ENCODE data around the gene HYI.
"Not testable (repeated sequence)": the region's sequence is repeated elsewhere in the genome, so short reads cannot be mapped to it uniquely, and the experiment has no call there.

HYI gene, protein sequence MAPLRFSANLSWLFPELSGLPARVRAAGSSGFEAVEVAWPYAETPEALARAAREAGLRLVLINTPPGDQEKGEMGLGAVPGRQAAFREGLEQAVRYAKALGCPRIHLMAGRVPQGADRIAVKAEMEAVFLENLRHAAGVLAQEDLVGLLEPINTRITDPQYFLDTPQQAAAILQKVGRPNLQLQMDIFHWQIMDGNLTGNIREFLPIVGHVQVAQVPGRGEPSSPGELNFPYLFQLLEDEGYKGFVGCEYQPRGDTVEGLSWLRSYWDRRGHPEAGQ

DNA sequence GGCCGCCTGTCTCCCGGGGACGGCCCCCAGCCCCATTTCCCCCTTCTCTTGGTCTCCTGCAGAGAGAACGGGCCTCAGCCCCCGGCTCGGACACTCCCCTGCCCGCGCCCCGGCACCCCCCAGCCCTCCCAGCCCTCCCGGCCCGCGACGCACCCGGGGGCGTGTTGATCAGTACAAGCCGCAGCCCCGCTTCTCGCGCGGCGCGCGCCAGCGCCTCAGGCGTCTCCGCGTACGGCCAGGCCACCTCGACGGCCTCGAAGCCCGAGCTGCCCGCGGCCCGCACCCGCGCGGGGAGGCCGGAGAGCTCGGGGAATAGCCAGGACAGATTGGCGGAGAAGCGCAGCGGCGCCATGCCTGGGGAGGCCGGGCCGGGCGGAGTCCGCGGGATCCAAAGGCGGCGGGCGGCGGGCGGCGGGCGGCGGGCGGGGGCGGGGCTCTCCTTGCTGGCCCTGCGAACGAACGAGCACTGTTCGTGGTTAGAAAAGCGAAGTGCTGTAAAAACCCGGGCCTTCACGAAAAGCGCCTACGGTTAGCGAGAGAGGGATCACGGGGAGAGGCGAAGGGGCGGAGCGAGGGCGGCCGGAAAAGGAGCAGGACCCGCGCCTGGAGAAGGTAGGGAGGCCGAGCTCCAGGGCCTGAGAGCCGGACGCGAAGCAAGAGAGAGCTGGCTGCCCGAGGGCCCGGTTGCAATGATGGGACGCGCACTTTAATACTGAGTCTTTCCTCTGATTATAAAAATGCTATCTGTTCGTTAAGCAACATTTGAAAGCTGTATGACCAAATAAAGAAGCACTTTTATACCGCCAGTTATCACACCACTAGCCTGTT, at the start of gene HYI:
Gene HYI (minus strand): TSS at position 490 of the 828 bp plus-strand sequence. CDS start 138 bp downstream, at position 352.
- FAIRE-seq, result no peak
- peak; percentile 82 for DNase-seq (ENCODE audit: insufficient read length, low spot score)

DNA sequence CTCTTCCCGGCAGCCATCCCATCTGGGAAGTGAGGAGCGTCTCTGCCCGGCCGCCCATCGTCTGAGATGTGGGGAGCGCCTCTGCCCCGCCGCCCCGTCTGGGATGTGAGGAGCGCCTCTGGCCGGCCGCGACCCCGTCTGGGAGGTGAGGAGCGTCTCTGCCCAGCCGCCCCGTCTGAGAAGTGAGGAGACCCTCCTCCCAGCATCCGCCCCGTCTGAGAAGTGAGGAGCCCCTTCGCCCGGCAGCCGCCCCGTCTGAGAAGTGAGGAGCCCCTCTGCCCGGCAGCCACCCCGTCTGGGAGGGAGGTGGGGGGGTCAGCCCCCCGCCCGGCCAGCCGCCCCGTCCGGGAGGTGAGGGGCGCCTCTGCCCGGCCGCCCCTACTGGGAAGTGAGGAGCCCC, 48.1 kb upstream of the HYI start:
- DNase-seq (ENCODE audit: insufficient read length, low spot score); FAIRE-seq: not testable (repeated sequence)

More for the DNA sequence above, at the start of gene HYI:
- peak; percentile 41; the same call in 1 of the 2 replicates for TF ChIP-seq POLR2A (IDR thresholded peaks at IDR 0.05; ENCODE audit: low read depth, low read length)

DNA sequence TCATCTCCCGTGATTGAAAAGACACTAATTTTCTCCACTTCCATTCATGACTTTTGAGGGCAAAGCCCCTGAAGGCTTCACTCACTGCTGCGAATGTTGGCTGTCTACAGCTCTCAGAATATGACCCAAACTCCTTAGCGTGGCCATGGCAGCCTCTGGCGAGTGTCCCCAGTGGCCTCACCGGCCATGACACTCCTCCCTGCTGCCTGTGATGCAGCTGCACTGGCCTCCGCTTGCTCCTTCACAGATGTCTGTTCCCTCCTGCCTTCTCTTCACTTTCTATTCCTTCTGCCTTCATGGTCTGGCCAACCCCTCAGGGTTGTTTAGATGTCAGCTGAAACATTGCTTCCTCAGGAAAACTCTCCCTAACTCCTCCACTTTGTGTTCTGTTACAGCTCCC, 46.2 kb upstream of the HYI start:
- FAIRE-seq (no peak), DNase-seq (ENCODE audit: insufficient read length, low spot score) (no peak)
- no peak for TF ChIP-seq POLR2A (IDR thresholded peaks at IDR 0.05; ENCODE audit: low read depth, low read length)

DNA sequence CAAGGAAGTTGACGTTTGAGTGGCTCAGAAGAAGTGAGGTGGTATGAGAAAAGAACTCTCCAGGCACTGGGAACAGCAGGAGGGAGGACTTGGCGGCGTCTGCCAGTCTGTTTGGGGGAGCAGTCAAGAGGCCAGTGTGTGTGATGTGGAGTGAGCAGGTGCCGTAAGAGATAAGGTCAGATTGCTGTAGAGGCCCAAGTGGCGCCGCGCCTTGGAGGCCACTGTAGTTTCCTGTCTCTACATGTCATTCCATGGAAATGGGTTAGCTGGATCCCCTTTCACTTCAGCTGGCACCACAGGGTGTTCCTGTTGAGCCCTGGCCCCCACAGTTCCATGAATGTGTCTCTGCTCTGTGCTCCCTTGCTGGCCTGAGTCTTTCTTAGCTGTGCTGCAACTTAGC, 41.5 kb upstream of the HYI start:
- no peak for TF ChIP-seq POLR2A (IDR thresholded peaks at IDR 0.05; ENCODE audit: low read depth, low read length)
- FAIRE-seq, result no peak
- no peak for DNase-seq (ENCODE audit: insufficient read length, low spot score)

DNA sequence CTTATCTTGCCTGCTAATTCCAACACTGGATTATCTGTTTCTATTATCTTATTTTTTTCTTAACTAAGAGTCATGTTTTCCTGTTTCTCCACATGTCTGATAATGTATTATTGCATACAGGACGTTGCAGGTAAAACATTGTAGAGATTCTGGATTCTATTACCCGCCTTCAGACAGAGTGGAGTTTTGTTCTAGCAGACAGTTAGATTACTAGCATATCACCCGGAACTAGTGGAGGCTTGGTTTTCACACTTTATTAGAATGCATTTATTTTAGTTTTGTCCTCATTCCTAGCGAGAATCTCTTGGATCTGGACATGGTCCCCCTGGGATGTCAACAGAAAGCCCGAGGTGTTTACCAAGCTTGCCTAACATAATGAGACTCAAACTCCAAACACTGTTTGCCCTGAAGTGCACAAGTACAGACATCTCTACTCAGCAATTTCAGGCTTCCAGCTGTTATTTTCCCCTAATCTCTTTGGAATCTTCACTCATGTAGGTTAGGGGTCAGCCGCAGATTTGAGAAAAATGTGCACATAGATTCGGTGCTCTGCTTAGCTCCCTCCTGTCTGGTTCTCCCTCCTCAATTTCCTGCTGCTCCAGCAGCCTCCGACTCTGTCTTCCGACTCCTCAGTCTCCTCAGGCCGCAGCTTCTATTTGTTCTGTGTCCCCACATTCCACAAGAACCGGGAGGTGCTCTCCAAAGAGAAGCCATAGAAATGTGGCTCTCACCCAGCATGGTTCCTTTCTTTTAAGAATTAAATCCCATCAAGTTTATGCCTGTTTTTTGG, 40.1 kb upstream of the HYI start:
- no peak for DNase-seq (ENCODE audit: insufficient read length, low spot score)
- TF ChIP-seq POLR2A (IDR thresholded peaks at IDR 0.05; ENCODE audit: low read depth, low read length), result no peak
- FAIRE-seq, result no peak

DNA sequence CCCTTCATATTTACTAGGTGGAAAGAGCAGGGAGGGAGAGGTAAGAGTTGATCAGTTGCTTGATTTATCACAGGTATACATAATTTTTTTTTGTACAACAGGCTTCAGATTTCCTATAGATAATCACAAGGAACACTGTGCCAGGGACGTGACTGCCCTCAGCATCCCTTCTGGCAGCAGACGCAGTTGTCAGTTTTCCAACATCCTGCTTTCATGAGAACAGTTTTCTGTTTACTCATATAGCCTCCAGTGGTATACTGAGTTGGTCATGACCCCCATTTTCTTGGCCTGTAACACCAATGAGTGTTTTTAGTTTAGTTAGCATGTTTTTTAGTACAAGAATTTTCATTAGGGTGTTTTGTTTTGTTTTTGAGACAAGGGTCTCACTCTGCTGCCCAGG, 39.1 kb upstream of the HYI start:
- DNase-seq (ENCODE audit: insufficient read length, low spot score), result no peak
- TF ChIP-seq POLR2A (IDR thresholded peaks at IDR 0.05; ENCODE audit: low read depth, low read length), result no peak
- FAIRE-seq, result no peak

DNA sequence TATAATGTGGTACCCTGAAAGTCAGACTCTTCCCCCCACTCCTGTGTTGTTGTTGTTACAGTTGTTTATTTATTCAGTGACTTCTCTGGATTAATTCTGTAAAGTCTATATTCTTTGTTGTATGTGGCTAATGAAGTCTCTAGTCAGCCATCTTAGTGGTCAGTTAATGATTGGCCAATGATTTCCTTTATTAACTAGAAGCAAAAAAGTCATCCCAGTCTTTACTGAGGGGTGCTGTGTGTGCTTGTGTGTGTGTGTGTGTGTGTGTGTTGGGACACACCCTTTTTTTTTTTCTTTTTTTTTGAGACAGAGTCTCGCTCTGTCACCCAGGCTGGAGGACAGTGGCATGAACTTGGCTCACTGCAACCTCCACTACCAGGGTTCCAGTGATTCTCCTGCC, 37.3 kb upstream of the HYI start:
- no peak for TF ChIP-seq POLR2A (IDR thresholded peaks at IDR 0.05; ENCODE audit: low read depth, low read length)
- no peak for FAIRE-seq
- DNase-seq (ENCODE audit: insufficient read length, low spot score), result no peak

DNA sequence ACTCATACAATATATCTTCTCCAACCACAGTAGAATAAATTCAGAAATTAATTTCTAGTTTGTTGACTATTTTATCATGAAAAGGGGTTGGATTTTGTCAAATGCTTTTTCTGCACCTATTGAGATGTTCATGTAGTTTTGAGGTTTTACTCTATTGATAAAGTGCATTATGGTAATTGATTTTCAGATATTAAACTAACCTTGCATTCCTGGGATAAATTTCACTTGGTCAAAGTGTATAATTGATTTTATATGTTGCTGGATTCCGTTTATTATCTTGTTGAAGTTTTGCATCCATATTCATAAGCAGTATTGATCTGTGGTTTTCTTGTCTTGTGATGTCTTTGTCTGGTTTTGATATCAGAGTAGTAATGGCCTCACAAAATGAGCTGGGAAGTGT, 34.4 kb upstream of the HYI start:
- TF ChIP-seq POLR2A (IDR thresholded peaks at IDR 0.05; ENCODE audit: low read depth, low read length), result no peak
- FAIRE-seq, result no peak
- DNase-seq (ENCODE audit: insufficient read length, low spot score), result no peak

DNA sequence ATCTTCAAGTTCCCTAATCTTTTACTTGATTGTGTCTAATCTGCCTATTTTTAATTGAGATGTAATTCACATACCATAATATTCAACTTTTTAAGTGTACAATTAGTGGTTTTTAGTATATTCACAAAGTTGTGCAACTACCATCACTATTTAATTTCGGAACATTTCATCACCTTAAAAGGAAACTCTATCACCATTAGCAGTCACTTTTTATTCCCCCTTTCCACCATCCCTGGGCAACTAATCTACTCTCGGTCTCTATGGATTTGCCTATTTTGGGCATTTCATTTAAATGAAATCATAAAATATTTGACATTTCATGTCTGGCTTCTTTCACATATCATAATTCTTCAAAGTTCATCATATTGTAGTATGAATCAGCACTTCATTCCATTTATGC, 30.6 kb upstream of the HYI start:
- FAIRE-seq, result no peak
- DNase-seq (ENCODE audit: insufficient read length, low spot score), result no peak
- TF ChIP-seq POLR2A (IDR thresholded peaks at IDR 0.05; ENCODE audit: low read depth, low read length), result no peak

DNA sequence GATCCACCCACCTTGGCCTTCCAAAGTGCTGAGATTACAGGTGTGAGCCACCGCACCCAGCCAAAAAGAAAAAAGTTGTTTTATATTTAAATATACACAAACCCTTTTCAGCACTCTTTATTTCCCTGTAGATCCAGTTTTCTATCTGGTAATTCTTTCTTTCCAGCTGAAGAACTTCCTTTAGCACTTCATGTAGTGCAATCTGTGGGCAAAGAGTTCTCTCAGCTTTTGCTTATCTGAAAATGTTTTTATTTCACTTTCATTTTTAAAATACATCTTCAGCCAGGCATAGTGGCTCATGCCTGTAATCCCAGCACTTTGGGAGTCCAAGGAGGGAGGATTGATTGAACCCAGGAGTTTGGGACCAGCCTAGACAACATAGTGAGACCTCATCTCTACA, 28.5 kb upstream of the HYI start:
- no peak for FAIRE-seq
- no peak for DNase-seq (ENCODE audit: insufficient read length, low spot score)
- TF ChIP-seq POLR2A (IDR thresholded peaks at IDR 0.05; ENCODE audit: low read depth, low read length), result no peak

DNA sequence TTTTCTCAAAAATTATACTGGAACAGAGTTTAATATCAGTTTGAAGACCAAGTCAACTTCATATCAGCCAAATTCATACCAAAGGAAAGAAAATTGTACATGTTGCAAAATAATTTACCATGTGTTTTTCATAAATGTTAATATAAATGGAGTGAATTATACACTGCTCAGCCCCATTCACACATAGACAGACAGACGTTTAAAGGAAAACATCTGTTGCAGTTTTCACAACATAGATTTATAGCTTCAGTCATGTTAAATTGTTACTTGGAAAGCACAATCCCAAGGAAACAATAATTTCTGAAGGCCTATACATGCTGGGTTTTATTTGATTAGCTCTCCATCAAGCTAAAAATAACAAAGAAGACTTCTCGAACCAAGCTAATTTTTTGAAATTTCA, 27.8 kb upstream of the HYI start:
- DNase-seq (ENCODE audit: insufficient read length, low spot score) (no peak), FAIRE-seq (no peak)
- no peak for TF ChIP-seq POLR2A (IDR thresholded peaks at IDR 0.05; ENCODE audit: low read depth, low read length)

DNA sequence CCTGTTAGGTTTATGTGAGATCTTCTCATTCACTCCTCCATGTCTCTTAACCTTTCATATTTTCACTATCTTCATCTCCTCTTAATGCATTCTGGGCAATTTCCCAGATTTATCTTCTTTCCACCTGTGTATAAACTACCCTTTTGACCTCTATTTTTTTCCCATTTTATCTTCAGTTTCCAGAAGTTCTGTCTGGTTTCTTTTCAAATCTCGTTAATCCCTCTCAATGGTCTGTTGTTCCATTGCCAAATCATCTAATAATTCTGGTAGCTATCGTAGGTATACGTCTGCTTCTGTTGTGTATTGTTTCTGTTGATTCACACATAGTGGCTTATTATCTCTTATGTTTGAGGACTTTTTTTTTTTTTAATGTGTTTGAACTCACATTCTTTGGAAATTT, 25.7 kb upstream of the HYI start:
- FAIRE-seq (no peak), DNase-seq (ENCODE audit: insufficient read length, low spot score) (no peak)
- no peak for TF ChIP-seq POLR2A (IDR thresholded peaks at IDR 0.05; ENCODE audit: low read depth, low read length)

DNA sequence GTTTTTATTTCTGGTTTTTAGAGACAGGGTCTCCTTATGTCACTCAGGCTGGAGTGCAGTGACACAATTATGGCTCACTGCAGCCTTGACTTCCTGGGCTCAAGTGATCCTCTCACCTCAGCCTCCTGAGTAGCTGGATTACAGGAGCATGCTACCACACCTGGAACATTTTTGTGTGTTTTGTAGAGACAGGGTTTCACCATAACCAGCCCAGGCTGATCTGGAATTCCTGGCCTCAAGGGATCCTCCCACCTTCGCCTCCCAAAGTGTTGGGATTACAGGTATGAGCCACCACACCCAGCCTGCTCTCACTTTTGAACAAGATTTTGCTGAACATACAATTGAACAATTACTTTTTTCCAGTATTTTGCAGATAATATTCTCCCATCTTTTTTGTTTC, 24.0 kb upstream of the HYI start:
- FAIRE-seq (no peak), DNase-seq (ENCODE audit: insufficient read length, low spot score) (no peak)
- TF ChIP-seq POLR2A (IDR thresholded peaks at IDR 0.05; ENCODE audit: low read depth, low read length), result no peak

DNA sequence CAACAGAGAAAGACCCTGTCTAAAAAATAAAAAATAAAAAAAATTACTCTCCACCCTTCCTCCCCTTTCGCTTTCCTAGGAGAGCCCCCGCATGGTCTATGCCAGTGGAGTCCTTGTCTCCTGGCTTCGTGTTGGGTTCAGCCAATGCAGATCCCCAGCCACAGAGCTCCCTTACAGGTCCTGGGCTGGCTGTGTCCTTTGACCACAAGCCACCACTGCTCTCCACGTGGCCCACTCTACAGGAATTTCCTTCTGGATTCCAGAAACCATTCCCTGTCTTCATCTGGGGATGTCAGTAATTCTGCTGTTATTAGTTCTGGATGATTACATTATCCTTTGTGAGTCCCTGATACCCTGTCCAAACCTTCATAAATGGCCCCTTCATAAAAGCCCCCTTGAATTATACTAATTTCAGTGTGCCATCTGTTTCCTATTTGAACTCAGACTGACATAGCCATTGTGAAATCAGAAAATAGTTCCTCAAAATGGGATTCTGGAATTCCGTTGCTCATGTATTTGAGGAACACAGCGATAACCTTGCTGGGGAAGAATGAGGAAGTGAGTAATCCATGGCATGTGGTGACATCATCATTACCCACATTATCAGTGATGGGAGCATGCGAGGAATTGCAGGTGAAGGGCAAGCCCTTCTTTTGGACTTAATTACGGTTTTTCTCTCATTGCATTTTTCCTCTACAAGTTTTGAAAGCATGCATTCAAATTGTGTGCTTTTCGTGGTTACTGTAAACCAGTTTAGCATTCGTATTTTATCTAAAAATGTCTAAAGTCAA, 22.1 kb upstream of the HYI start:
- peak; percentile 97 for FAIRE-seq
- not testable (repeated sequence) for DNase-seq (ENCODE audit: insufficient read length, low spot score)

Measured in H54 (cell line).